HUES48 (cell line): ENCODE measurements around the gene SH2D3A.

Experiments
- H3K27ac ChIP-seq: one replicate; pipeline ENCODE4 v1.7.0; 2013; ENCODE audit warnings: low read depth, low read length, inconsistent platforms
- H3K27me3 ChIP-seq: 2 replicates; pipeline ENCODE4 v1.6.1; 2013; ENCODE audit warnings: mild to moderate bottlenecking, low read length; ENCODE audit not compliant: control insufficient read depth, insufficient read depth
- H3K36me3 ChIP-seq: 2 replicates; pipeline ENCODE4 v1.6.1; 2013; ENCODE audit warnings: low read length; ENCODE audit not compliant: control insufficient read depth, insufficient read depth
- H3K4me1 ChIP-seq: 2 replicates; pipeline ENCODE4 v1.6.1; 2013; ENCODE audit warnings: mild to moderate bottlenecking, low read length; ENCODE audit not compliant: control insufficient read depth, insufficient read depth
- H3K4me3 ChIP-seq: 2 replicates; pipeline ENCODE4 v1.5.1; 2013; ENCODE audit warnings: mild to moderate bottlenecking, low read depth, low read length
- H3K9ac ChIP-seq: 2 replicates; pipeline ENCODE4 v1.6.1; 2013; ENCODE audit warnings: mild to moderate bottlenecking, low read depth, low read length, moderate library complexity
- H3K9me3 ChIP-seq: 2 replicates; pipeline ENCODE4 v1.6.1; 2013; ENCODE audit warnings: low read length; ENCODE audit not compliant: control insufficient read depth, insufficient read depth

Gene SH2D3A

GRCh38 chr19:6718741-6719539 is 48.3 kb downstream of the SH2D3A start:
- Histone ChIP-seq H3K36me3 (no peaks in the 10 kb centered on the region), H3K9ac (no peak overlapping the region), H3K4me3 (no peak overlapping the region), H3K4me1 (no peaks in the 10 kb centered on the region; the same call in 1 of the 2 replicates), H3K9me3 (no peaks in the 10 kb centered on the region), H3K27me3 (no peaks in the 10 kb centered on the region), H3K27ac (no peak overlapping the region)

DNA sequence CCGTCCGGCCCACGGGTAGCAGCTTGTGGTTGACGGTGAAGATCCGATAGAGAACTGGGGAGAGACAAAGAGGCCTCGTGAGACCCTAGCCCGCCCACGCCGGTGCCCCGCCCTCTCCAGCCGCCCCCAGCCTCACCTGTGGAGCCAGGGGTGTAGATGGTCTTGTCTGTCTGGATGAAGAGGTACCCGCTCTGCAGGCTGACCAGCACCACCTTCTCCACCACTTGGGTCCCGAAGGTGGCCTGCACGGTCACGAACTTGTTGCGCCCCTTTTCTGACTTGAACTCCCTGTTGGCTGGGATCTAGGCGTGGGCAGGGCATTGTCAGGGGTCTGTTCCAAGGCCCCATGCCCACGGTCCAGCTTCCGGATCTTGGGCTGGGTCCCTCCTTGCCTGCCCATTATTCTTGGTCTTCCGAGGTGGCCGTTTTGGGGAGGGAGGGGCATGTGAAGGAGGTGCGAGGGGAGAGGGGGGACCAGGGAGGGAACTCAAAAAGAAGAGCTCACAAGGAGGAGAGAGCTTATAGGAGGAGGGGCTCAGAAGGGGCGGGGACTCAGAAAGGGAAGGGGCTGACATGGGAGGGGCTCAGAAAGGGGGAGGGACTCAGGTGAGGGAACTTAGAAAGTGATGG is 49.0 kb downstream of the SH2D3A start:
- H3K36me3 ChIP-seq, result no peaks in the 10 kb centered on the region
- no peaks in the 10 kb centered on the region; the same call in 1 of the 2 replicates for H3K4me1 ChIP-seq
- H3K9ac ChIP-seq, result no peak overlapping the region
- no peaks in the 10 kb centered on the region for H3K27me3 ChIP-seq
- no peak overlapping the region for H3K27ac ChIP-seq
- peak overlapping the region; percentile 44; the same call in 1 of the 2 replicates for H3K4me3 ChIP-seq
- no peaks in the 10 kb centered on the region for H3K9me3 ChIP-seq

DNA sequence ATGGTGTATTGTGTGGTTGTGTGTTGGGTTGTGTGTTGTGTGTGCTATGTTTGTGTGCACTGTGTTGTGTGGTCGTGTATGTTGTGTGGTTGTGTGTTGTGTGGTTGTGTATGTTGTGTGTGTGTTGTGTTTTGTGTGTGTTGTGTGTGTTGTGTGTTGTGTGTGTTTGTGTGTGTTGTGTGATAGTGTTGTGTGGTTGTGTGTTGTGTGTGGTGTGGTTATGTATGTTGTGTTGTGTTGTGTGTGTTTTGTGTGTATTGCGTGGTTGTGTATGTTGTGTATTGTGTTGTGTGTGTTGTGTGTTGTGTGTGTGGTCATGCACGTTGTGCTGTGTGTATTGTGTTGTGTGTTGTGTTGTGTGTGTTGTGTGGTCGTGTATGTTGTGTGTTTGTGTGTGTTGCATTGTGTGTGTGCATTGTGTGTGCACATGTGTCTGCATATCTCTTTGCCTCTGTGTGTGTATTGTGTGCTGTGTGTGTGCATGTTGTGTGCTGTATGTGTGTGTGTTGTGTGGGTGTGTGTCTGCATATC is 49.7 kb downstream of the SH2D3A start:
- Histone ChIP-seq H3K36me3 (no peaks in the 10 kb centered on the region), H3K4me1 (no peaks in the 10 kb centered on the region; the same call in 1 of the 2 replicates), H3K27ac (no peak overlapping the region), H3K4me3 (no peak overlapping the region), H3K9ac (no peak overlapping the region), H3K27me3 (no peaks in the 10 kb centered on the region), H3K9me3 (no peaks in the 10 kb centered on the region)

GRCh38 chr19:6717036-6717435 is 50.2 kb downstream of the SH2D3A start:
- no peaks in the 10 kb centered on the region for H3K9me3 ChIP-seq
- no peak overlapping the region for H3K4me3 ChIP-seq
- H3K27ac ChIP-seq, result no peak overlapping the region
- H3K9ac ChIP-seq, result no peak overlapping the region
- H3K36me3 ChIP-seq, result no peaks in the 10 kb centered on the region
- no peaks in the 10 kb centered on the region; the same call in 1 of the 2 replicates for H3K4me1 ChIP-seq
- 0 out of 2 replicates have a peak, but pooled peaks cover 2% of the 10 kb centered on the region for H3K27me3 ChIP-seq

- Histone ChIP-seq H3K9me3 (no peaks in the 10 kb centered on the region), H3K4me1 (no peaks in the 10 kb centered on the region; the same call in 1 of the 2 replicates), H3K27me3 (peaks cover 7% of the 10 kb centered on the region), H3K27ac (no peak overlapping the region), H3K4me3 (no peak overlapping the region), H3K9ac (no peak overlapping the region), H3K36me3 (no peaks in the 10 kb centered on the region)
Measured at GRCh38 chr19:6716610-6716970, 50.6 kb downstream of the SH2D3A start.

GRCh38 chr19:6714749-6715555 is 52.3 kb downstream of the SH2D3A start:
- Histone ChIP-seq H3K9me3 (no peaks in the 10 kb centered on the region), H3K4me1 (no peaks in the 10 kb centered on the region; the same call in 1 of the 2 replicates), H3K27ac (no peak overlapping the region), H3K36me3 (no peaks in the 10 kb centered on the region), H3K4me3 (no peak overlapping the region), H3K27me3 (peaks cover 23% of the 10 kb centered on the region), H3K9ac (no peak overlapping the region)

GRCh38 chr19:6713773-6714692 is 53.2 kb downstream of the SH2D3A start:
- no peaks in the 10 kb centered on the region; the same call in 1 of the 2 replicates for H3K4me1 ChIP-seq
- H3K36me3 ChIP-seq, result no peaks in the 10 kb centered on the region
- H3K9ac ChIP-seq, result no peak overlapping the region

DNA sequence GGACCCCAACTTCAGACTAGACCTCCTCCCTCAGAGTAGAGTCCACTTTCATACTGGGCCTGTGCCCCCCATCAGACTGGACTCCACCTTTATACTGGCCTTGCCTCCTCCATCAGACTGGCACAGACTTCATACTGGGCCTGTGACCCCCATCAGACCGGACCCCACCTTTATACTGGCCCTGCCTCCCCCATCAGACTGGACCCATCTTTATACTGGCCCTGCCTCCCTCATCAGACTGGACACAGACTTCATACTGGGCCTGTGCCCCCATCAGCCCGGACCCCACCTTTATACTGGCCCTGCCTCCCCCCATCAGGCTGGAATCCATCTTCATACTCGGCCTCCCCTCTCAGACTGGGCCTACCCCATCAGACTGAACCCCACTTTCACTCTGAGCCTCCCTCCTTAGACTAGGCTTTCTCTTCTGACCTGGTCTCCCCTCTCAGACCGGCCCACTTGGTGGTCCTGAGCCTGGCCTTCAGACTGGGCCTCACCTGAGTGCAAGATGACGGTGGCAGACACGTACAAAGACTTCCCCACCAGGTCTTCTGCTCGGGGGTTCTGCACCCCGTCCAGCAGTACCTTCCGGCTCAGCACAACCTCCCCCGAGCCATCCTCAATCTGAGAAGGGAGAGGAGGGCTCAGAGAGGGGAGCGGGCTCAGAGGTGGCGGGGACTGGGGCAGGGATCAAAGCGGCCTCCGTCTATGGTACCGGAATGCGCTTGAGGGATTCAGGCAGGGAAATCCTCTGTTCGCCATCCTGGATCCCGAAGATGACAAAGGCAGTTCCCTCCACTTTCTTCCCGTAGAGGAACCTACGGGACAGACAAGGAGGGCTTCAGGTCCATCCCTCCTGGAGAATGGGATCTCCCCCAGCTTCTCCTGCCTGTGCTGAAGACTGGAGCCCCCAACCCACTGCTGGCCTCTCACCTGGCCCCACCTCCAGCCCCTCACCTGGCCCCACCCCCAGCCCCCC is 54.3 kb downstream of the SH2D3A start:
- Histone ChIP-seq H3K4me3 (no peak overlapping the region), H3K4me1 (no peaks in the 10 kb centered on the region; the same call in 1 of the 2 replicates), H3K27me3 (peaks cover 30% of the 10 kb centered on the region), H3K36me3 (no peaks in the 10 kb centered on the region), H3K9ac (no peak overlapping the region), H3K9me3 (no peaks in the 10 kb centered on the region), H3K27ac (no peak overlapping the region)

More at GRCh38 chr19:6713773-6714692, 53.2 kb downstream of the SH2D3A start:
- no peak overlapping the region for H3K4me3 ChIP-seq
- peaks cover 30% of the 10 kb centered on the region for H3K27me3 ChIP-seq
- H3K27ac ChIP-seq, result no peak overlapping the region
- H3K9me3 ChIP-seq, result no peaks in the 10 kb centered on the region

- H3K27me3 ChIP-seq, result peaks cover 30% of the 10 kb centered on the region
Measured at GRCh38 chr19:6712231-6712630, 55.0 kb downstream of the SH2D3A start.

More at GRCh38 chr19:6712231-6712630, 55.0 kb downstream of the SH2D3A start:
- Histone ChIP-seq H3K9ac (no peak overlapping the region), H3K4me3 (no peak overlapping the region), H3K4me1 (no peaks in the 10 kb centered on the region; the same call in 1 of the 2 replicates), H3K9me3 (no peaks in the 10 kb centered on the region), H3K27ac (no peak overlapping the region), H3K36me3 (no peaks in the 10 kb centered on the region)
